CD4-positive, alpha-beta T cell (primary cell): ENCODE measurements around the gene CARD10. TPM values are rescaled to one million over a fixed set of nuclear protein-coding genes. Genes with fewer than 3 reads are reported as not detected.

ENCODE experiments used
- ATAC-seq: fragments of 200-7000 bp; cut with Tn5 transposase; one replicate; pipeline ENCODE4 v1.10.0; 2022; ENCODE audit warnings: mild to moderate bottlenecking; ENCODE audit not compliant: poor library complexity
- CTCF ChIA-PET: fragments of 350-600 bp; sonication (Branson Sonifier 250); formaldehyde crosslinking; loops from one replicate; lab custom pipeline; 2021; ENCODE audit warnings: antibody characterized with exemption, inconsistent platforms; lab: Charles Lee
- POLR2A ChIA-PET: fragments of 350-600 bp; sonication (Branson Sonifier 250); formaldehyde crosslinking; loops from one replicate; lab custom pipeline; 2021; ENCODE audit warnings: antibody characterized with exemption, inconsistent platforms; lab: Charles Lee
- DNase-seq, 14 experiments: peaks; one replicate each; pipeline ENCODE4 v3.0.0-alpha.2; 2013 to 2020; ENCODE audit warnings: mixed read lengths in 2 of 14
- H3K27ac ChIP-seq, 2 donors: one replicate each; pipeline versions ENCODE4 v1.5.1 to v1.7.0; 2013; ENCODE audit warnings: low read length in 2 of 2, low read depth in 1 of 2, mild to moderate bottlenecking in 1 of 2
- H3K27me3 ChIP-seq, 2 experiments: 1 replicate in 1 of 2; 2 replicates in 1 of 2; pipeline versions ENCODE4 v1.6.1 to v1.7.0; 2013; ENCODE audit warnings: low read length in 2 of 2, control low read depth in 1 of 2, mild to moderate bottlenecking in 1 of 2, moderate library complexity in 1 of 2; ENCODE audit not compliant: insufficient read depth in 2 of 2, control insufficient read depth in 1 of 2
- H3K36me3 ChIP-seq: one replicate; pipeline ENCODE4 v1.6.1; 2013; ENCODE audit warnings: low read length, control low read depth; ENCODE audit not compliant: insufficient read depth
- H3K4me1 ChIP-seq: one replicate; pipeline ENCODE4 v1.6.1; 2013; ENCODE audit warnings: low read length, control low read depth; ENCODE audit not compliant: insufficient read depth
- H3K4me3 ChIP-seq: one replicate; pipeline ENCODE4 v1.5.1; 2013; ENCODE audit warnings: mild to moderate bottlenecking, low read length, moderate library complexity
- H3K9me3 ChIP-seq, 2 experiments: 1 replicate in 1 of 2; 2 replicates in 1 of 2; pipeline versions ENCODE4 v1.6.1 to v1.7.0; 2013; ENCODE audit warnings: low read length in 2 of 2, mild to moderate bottlenecking in 2 of 2, control low read depth in 1 of 2, moderate library complexity in 1 of 2; ENCODE audit not compliant: control insufficient read depth in 1 of 2, insufficient read depth in 1 of 2
- H3K27ac Mint-ChIP-seq: one replicate; pipeline ENCODE4 v1.8.0; 2020; ENCODE audit warnings: mixed read lengths
- H3K27me3 Mint-ChIP-seq: one replicate; pipeline ENCODE4 v1.8.0; 2021; ENCODE audit warnings: mixed read lengths
- H3K36me3 Mint-ChIP-seq: one replicate; pipeline ENCODE4 v1.8.0; 2021; ENCODE audit warnings: low read depth, mixed read lengths
- H3K4me1 Mint-ChIP-seq: one replicate; pipeline ENCODE4 v1.8.0; 2021; ENCODE audit warnings: low read depth, mixed read lengths
- H3K4me3 Mint-ChIP-seq: one replicate; pipeline ENCODE4 v1.8.0; 2020; ENCODE audit warnings: mild to moderate bottlenecking, mixed read lengths
- H3K9me3 Mint-ChIP-seq: one replicate; pipeline ENCODE4 v1.8.0; 2020; ENCODE audit warnings: mixed read lengths
- CTCF ChIP-seq: fragments of 200-600 bp; IDR thresholded peaks from one replicate; pipeline ENCODE4 v1.8.0; 2022; ENCODE audit warnings: antibody characterized with exemption, mild to moderate bottlenecking
- intact Hi-C, 2 experiments: fragments of 100-400 bp; cut with DNase I in 1 of 2; cut with micrococcal nuclease in 1 of 2; formaldehyde crosslinking; loops; one replicate each; pipeline versions ENCODE4 v1.15.1 to v1.9.0; 2023 to 2025; cut with DNase I, micrococcal nuclease
- total RNA-seq, 174 experiments: library from RNA in 2 of 174; stranded (reverse) in 2 of 174; gene quantifications; one replicate each; pipeline ENCODE4 v1.2.3 and lab custom pipeline; 2021 to 2026

Gene CARD10
- total RNA-seq, 2 experiments from 2014 or later = 0.20 to 0.63 TPM

GRCh38 chr22:37501610-37502341, 17.4 kb downstream of the CARD10 start:
- POLR2A ChIA-PET = no interaction called here
- Histone ChIP-seq H3K27me3 (no peaks in the 10 kb centered on the region), H3K9me3 (no peaks in the 10 kb centered on the region), H3K4me1 (peaks cover 24% of the 10 kb centered on the region), H3K36me3 (no peaks in the 10 kb centered on the region), H3K27ac (no peak overlapping the region), H3K4me3 (no peak overlapping the region)
- H3K27me3 Mint-ChIP-seq = no peaks in the 10 kb centered on the region
- H3K27ac Mint-ChIP-seq = no peak overlapping the region
- DNase-seq = no peak
- no peaks in the 10 kb centered on the region for H3K9me3 Mint-ChIP-seq
- H3K4me1 Mint-ChIP-seq = peaks cover 24% of the 10 kb centered on the region
- no peak overlapping the region for H3K4me3 Mint-ChIP-seq
- no peak for TF ChIP-seq CTCF
- CTCF ChIA-PET = no interaction called here
- no peak for ATAC-seq
- intact Hi-C loops = no loop called here
- H3K36me3 Mint-ChIP-seq = no peaks in the 10 kb centered on the region

- H3K36me3 ChIP-seq = no peaks in the 10 kb centered on the region
- peaks cover 24% of the 10 kb centered on the region for H3K4me1 Mint-ChIP-seq
- POLR2A ChIA-PET = no interaction called here
- no peak overlapping the region for H3K4me3 ChIP-seq
- H3K27me3 ChIP-seq = no peaks in the 10 kb centered on the region
- no peak for TF ChIP-seq CTCF
- no peaks in the 10 kb centered on the region for H3K9me3 Mint-ChIP-seq
- ATAC-seq (no peak), DNase-seq (no peak)
- intact Hi-C loops = no loop called here
- H3K36me3 Mint-ChIP-seq = no peaks in the 10 kb centered on the region
- peaks cover 24% of the 10 kb centered on the region for H3K4me1 ChIP-seq
- no peaks in the 10 kb centered on the region for H3K27me3 Mint-ChIP-seq
- H3K27ac Mint-ChIP-seq = no peak overlapping the region
- H3K27ac ChIP-seq = no peak overlapping the region
- no peaks in the 10 kb centered on the region for H3K9me3 ChIP-seq
- no peak overlapping the region for H3K4me3 Mint-ChIP-seq
- CTCF ChIA-PET = no interaction called here
Measured at GRCh38 chr22:37500745-37501609, 18.2 kb downstream of the CARD10 start.

- Mint-ChIP-seq H3K4me3 (no peak overlapping the region), H3K36me3 (no peaks in the 10 kb centered on the region), H3K27me3 (no peaks in the 10 kb centered on the region), H3K9me3 (no peaks in the 10 kb centered on the region), H3K4me1 (peaks cover 24% of the 10 kb centered on the region), H3K27ac (no peak overlapping the region)
- DNase-seq (no peak), ATAC-seq (no peak)
- Histone ChIP-seq H3K4me1 (peaks cover 24% of the 10 kb centered on the region), H3K9me3 (no peaks in the 10 kb centered on the region), H3K36me3 (no peaks in the 10 kb centered on the region), H3K4me3 (no peak overlapping the region), H3K27me3 (no peaks in the 10 kb centered on the region), H3K27ac (no peak overlapping the region)
- POLR2A ChIA-PET = interaction anchor here (2.1 kb wide), 1 partner anchor 14 kb away, joined by 8 read pairs; the partner anchor contains the start of gene MFNG
- TF ChIP-seq CTCF = no peak
- CTCF ChIA-PET = interaction anchor here (3.6 kb wide), 1 partner anchor 27 kb away, joined by 41 read pairs; no protein-coding TSS in a partner anchor
- intact Hi-C loops = loop anchor here (2.0 to 5.0 kb wide), 2 partner anchors 43 to 183 kb away; no protein-coding TSS in a partner anchor
Measured at GRCh38 chr22:37499789-37500540, 19.2 kb downstream of the CARD10 start.
